Ascending aorta (tissue), 2 donors: ENCODE measurements around the gene FCRLA. TPM values are rescaled to one million over a fixed set of nuclear protein-coding genes. Genes with fewer than 3 reads are reported as not detected.

Source experiments
- DNase-seq, 2 donors: peaks; one replicate each; pipeline ENCODE4 v3.0.0-alpha.2; 2019; ENCODE audit warnings: low spot score in 2 of 2
- H3K27ac ChIP-seq, 2 donors: fragments of 200-600 bp; sonication (generic); one replicate each; pipeline ENCODE4 v1.5.1; 2016 to 2017; ENCODE audit warnings: mild to moderate bottlenecking in 1 of 2
- H3K27me3 ChIP-seq: fragments of 200-600 bp; sonication (generic); one replicate; pipeline ENCODE4 v1.5.1; 2017
- H3K36me3 ChIP-seq, 2 donors: fragments of 200-600 bp; sonication (generic); one replicate each; pipeline ENCODE4 v1.5.1; 2016
- H3K4me1 ChIP-seq, 2 donors: fragments of 200-600 bp; sonication (generic); one replicate each; pipeline ENCODE4 v1.5.1; 2016 to 2017; ENCODE audit warnings: mild to moderate bottlenecking in 1 of 2
- H3K4me3 ChIP-seq, 2 donors: fragments of 200-600 bp; sonication (generic); one replicate each; pipeline ENCODE4 v1.5.1; 2016 to 2017; ENCODE audit warnings: mild to moderate bottlenecking in 1 of 2
- H3K9me3 ChIP-seq, 2 donors: fragments of 200-600 bp; sonication (generic); one replicate each; pipeline ENCODE4 v1.5.1; 2016
- CTCF ChIP-seq, 3 experiments: fragments of 200-600 bp in 2 of 3; fragments of 450-650 bp in 1 of 3; sonication (generic) in 2 of 3; IDR thresholded peaks; one replicate each; pipeline ENCODE4 v1.5.1; 2016 to 2019; ENCODE audit warnings: antibody characterized with exemption in 3 of 3, mild to moderate bottlenecking in 1 of 3, moderate library complexity in 1 of 3
- intact Hi-C: fragments of 100-400 bp; cut with DNase I; formaldehyde crosslinking; loops from one replicate; pipeline ENCODE4 v1.15.1; 2023
- total RNA-seq: library from RNA; depleted of rRNA; stranded (reverse); fragments of >200 nt; gene quantifications from one replicate; pipeline ENCODE4 v1.1.0, GENCODE V29; 2016

FCRLA gene
- total RNA-seq, 1 donor from 2014 or later: not detected

- Histone ChIP-seq H3K9me3 (no peaks in the 10 kb centered on the region), H3K27me3 (no peaks in the 10 kb centered on the region), H3K4me3 (no peak overlapping the region), H3K36me3 (no peaks in the 10 kb centered on the region), H3K4me1 (no peaks in the 10 kb centered on the region), H3K27ac (no peak overlapping the region)
- TF ChIP-seq CTCF (IDR thresholded peaks at IDR 0.05): no peak
- no peak for DNase-seq
- intact Hi-C loops: no loop called here
Measured at GRCh38 chr1:161718559-161719324, 11.7 kb downstream of the FCRLA start.

GRCh38 chr1:161719325-161719611 lies 12.2 kb downstream of the FCRLA start:
- TF ChIP-seq CTCF (IDR thresholded peaks at IDR 0.05): no peak
- Histone ChIP-seq H3K27me3 (no peaks in the 10 kb centered on the region), H3K4me1 (no peaks in the 10 kb centered on the region)

DNA sequence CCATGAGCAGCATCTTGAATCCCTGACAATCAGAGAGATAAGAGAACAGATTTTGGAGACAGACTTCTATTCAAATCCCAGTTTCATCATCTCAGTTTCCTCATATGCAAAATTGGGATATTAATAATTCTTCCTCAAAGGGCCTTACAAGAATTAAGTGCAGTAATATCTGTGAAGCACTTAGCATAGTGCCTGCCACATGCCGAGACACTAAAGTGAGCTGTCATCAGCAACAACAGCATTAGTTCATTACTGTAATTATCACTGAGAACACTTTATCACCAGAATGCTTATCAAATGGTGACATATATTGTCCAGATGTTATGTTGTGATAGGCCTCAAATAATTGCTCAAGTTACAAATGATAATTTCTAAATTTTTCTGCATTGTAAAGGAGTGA lies 13.4 kb downstream of the FCRLA start:
- intact Hi-C loops: no loop called here
- H3K36me3 ChIP-seq: no peaks in the 10 kb centered on the region
- peaks cover 0 to 4% of the 10 kb centered on the region in 2 donors for H3K4me1 ChIP-seq
- H3K27ac ChIP-seq: no peak overlapping the region
- no peaks in the 10 kb centered on the region for H3K27me3 ChIP-seq
- no peak overlapping the region for H3K4me3 ChIP-seq
- no peak for TF ChIP-seq CTCF (IDR thresholded peaks at IDR 0.05)
- H3K9me3 ChIP-seq: no peaks in the 10 kb centered on the region
- no peak for DNase-seq

More at GRCh38 chr1:161719325-161719611, 12.2 kb downstream of the FCRLA start:
- Histone ChIP-seq H3K4me3 (no peak overlapping the region), H3K9me3 (no peaks in the 10 kb centered on the region), H3K27ac (no peak overlapping the region), H3K36me3 (no peaks in the 10 kb centered on the region)
- DNase-seq: no peak
- intact Hi-C loops: no loop called here

DNA sequence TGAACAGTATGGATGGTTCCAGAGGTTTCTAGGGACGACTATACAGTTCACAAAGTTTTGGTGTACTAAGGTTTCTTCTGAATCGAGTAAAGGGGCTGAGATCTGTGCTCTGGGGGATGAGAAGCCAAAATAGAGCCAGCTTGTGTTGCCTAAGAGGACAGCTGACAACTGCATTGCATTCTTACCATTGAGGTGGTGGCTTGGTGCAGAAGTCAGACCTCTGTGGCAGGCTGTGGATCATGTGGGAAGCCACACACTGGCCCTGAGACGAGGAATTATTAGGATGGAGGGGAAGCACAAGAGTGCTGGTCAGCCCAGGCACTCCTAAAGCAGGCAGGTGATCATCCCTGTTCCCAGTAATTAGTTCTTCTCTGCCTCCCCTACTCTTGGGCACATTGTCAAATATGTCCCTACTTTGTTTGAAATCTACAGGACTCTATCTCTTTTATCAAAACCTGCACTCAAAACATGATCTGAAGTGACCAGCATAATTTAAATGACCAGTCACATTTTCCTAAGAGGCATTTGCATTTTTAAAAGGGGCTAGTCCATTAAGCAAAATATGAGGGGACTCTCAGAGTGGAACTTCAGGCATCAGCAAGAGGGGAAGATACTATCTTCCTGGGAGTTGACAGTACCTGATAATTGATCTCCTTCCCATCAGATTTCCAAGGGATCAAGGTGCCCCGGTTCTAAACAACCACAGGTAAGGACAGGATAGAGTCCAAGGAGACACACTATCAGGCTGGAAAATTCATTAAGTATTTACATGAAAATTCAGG lies 14.1 kb downstream of the FCRLA start, which contains the start of gene FCRLB:
Gene FCRLB (plus strand): TSS at position 589 of the 782 bp plus-strand sequence. CDS start 1,129 bp downstream, outside the sequence.
- Histone ChIP-seq H3K27me3 (no peaks in the 10 kb centered on the region), H3K4me3 (no peak within 1 kb of the TSS), H3K36me3 (no peaks in the 10 kb centered on the region), H3K27ac (no peak within 1 kb of the TSS), H3K4me1 (peaks cover 0 to 6% of the 10 kb centered on the region in 2 donors), H3K9me3 (no peaks in the 10 kb centered on the region)
- intact Hi-C loops: no loop called here
- no peak for DNase-seq
- TF ChIP-seq CTCF (IDR thresholded peaks at IDR 0.05): no peak

GRCh38 chr1:161721738-161722343 lies 14.8 kb downstream of the FCRLA start:
- H3K27ac ChIP-seq: no peak overlapping the region
- H3K9me3 ChIP-seq: no peaks in the 10 kb centered on the region
- peaks cover 0 to 6% of the 10 kb centered on the region in 2 donors for H3K4me1 ChIP-seq
- intact Hi-C loops: no loop called here
- no peak overlapping the region for H3K4me3 ChIP-seq
- no peaks in the 10 kb centered on the region for H3K36me3 ChIP-seq
- TF ChIP-seq CTCF (IDR thresholded peaks at IDR 0.05): no peak
- DNase-seq: no peak
- no peaks in the 10 kb centered on the region for H3K27me3 ChIP-seq
